SK-N-SH (cell line): ENCODE measurements around the gene WWOX. TPM values are rescaled to one million over a fixed set of nuclear protein-coding genes. Genes with fewer than 3 reads are reported as not detected.

Experiments
- CTCF ChIA-PET: fragments of 300-600, 350-600 bp; formaldehyde crosslinking; extraction: SDS; loops from one replicate; lab custom pipeline; 2021; lab: Yijun Ruan, JAX
- POLR2A ChIA-PET: fragments of 350-600 bp; sonication (Branson Sonifier 250); formaldehyde crosslinking; extraction: SDS; loops from one replicate; lab custom pipeline; 2020; ENCODE audit warnings: antibody characterized with exemption, inconsistent platforms; lab: Yijun Ruan, JAX
- DNase-seq: peaks from one replicate; pipeline ENCODE4 v3.0.0; 2012
- H2AFZ ChIP-seq: fragments of 200-600 bp; sonication (generic); 2 replicates; pipeline ENCODE4 v1.8.1; 2016; ENCODE audit warnings: antibody characterized with exemption, mild to moderate bottlenecking, low read depth
- H3F3A ChIP-seq: fragments of 200-600 bp; sonication (generic); replicated peaks from 2 replicates; pipeline ENCODE3; 2016; ENCODE audit warnings: antibody characterized with exemption, mild to moderate bottlenecking; ENCODE audit not compliant: insufficient read depth
- H3K27ac ChIP-seq, 2 experiments: fragments of 200-500 bp in 1 of 2; fragments of 200-600 bp in 1 of 2; sonication (Bioruptor generic) in 1 of 2; sonication (generic), shearing (Covaris generic) in 1 of 2; 2 replicates each; pipeline versions ENCODE4 v1.5.1 to v1.6.1; 2014 to 2016; ENCODE audit warnings: low read depth in 2 of 2, inconsistent platforms in 1 of 2, low read length in 1 of 2, mild to moderate bottlenecking in 1 of 2, mixed read lengths in 1 of 2
- H3K27me3 ChIP-seq: fragments of 200-600 bp; sonication (generic), shearing (Covaris generic); 2 replicates; pipeline ENCODE4 v1.6.1; 2016; ENCODE audit warnings: mixed run types; ENCODE audit not compliant: insufficient read depth
- H3K36me3 ChIP-seq, 2 experiments: fragments of 200-500 bp in 1 of 2; fragments of 200-600 bp in 1 of 2; sonication (Bioruptor generic) in 1 of 2; sonication (generic) in 1 of 2; replicated peaks in 1 of 2; 2 replicates each; pipeline versions ENCODE3 to v1.5.1; 2014 to 2016; ENCODE audit warnings: low read length in 1 of 2, mild to moderate bottlenecking in 1 of 2; ENCODE audit not compliant: insufficient read depth in 2 of 2, control insufficient read depth in 1 of 2
- H3K4me1 ChIP-seq, 2 experiments: fragments of 200-500 bp in 1 of 2; fragments of 200-600 bp in 1 of 2; sonication (Bioruptor generic) in 1 of 2; sonication (generic), shearing (Covaris generic) in 1 of 2; 2 replicates each; pipeline versions ENCODE4 v1.5.1 to v1.6.1; 2014 to 2016; ENCODE audit warnings: low read depth in 1 of 2, low read length in 1 of 2, mixed run types in 1 of 2; ENCODE audit not compliant: insufficient read depth in 2 of 2, control insufficient read depth in 1 of 2
- H3K4me2 ChIP-seq: fragments of 200-600 bp; sonication (generic), shearing (Covaris generic); 2 replicates; pipeline ENCODE4 v1.6.1; 2017; ENCODE audit warnings: mixed run types
- H3K4me3 ChIP-seq, 2 experiments: fragments of 200-500 bp in 1 of 2; fragments of 200-600 bp in 1 of 2; sonication (Bioruptor generic) in 1 of 2; sonication (generic), shearing (Covaris generic) in 1 of 2; 2 replicates each; pipeline versions ENCODE4 v1.5.1 to v1.8.1; 2014 to 2016; ENCODE audit warnings: low read depth in 2 of 2, inconsistent platforms in 1 of 2, low read length in 1 of 2, mild to moderate bottlenecking in 1 of 2, mixed read lengths in 1 of 2, moderate library complexity in 1 of 2
- H3K79me2 ChIP-seq: fragments of 200-600 bp; sonication (generic); 2 replicates; pipeline ENCODE4 v1.8.1; 2017; ENCODE audit warnings: mild to moderate bottlenecking; ENCODE audit not compliant: insufficient read depth
- H3K9ac ChIP-seq: fragments of 200-600 bp; sonication (generic); 2 replicates; pipeline ENCODE4 v1.6.1; 2017; ENCODE audit warnings: mixed run types
- H3K9me2 ChIP-seq: fragments of 200-600 bp; sonication (generic); 2 replicates; pipeline ENCODE4 v1.6.1; 2017; ENCODE audit warnings: mixed run types
- H3K9me3 ChIP-seq: fragments of 200-600 bp; sonication (generic); 2 replicates; pipeline ENCODE4 v1.6.1; 2017; ENCODE audit warnings: mixed run types, mild to moderate bottlenecking, moderate library complexity
- H4K20me1 ChIP-seq: fragments of 200-600 bp; sonication (generic); 2 replicates; pipeline ENCODE4 v1.6.1; 2017; ENCODE audit warnings: mild to moderate bottlenecking, mixed run types; ENCODE audit not compliant: insufficient read depth
- CHD2 ChIP-seq: fragments of 150-350 bp; IDR thresholded peaks from 2 replicates; pipeline ENCODE4 v1.6.1; 2018; ENCODE audit warnings: low read length; ENCODE audit not compliant: partially characterized antibody
- CTCF ChIP-seq: fragments of 200-600 bp; sonication (generic); IDR thresholded peaks from 2 replicates; pipeline ENCODE4 v1.6.1; 2017; ENCODE audit warnings: antibody characterized with exemption, mild to moderate bottlenecking, moderate library complexity
- ELF1 ChIP-seq: IDR thresholded peaks from 2 replicates; pipeline ENCODE4 v1.4.0; 2012
- GABPA ChIP-seq: IDR thresholded peaks from 2 replicates; pipeline ENCODE4 v1.4.0; 2012; ENCODE audit warnings: low read depth, mild to moderate bottlenecking
- GATA2 ChIP-seq: sonication (generic); formaldehyde crosslinking; IDR thresholded peaks from 2 replicates; pipeline ENCODE4 v1.5.0; 2020; ENCODE audit warnings: mild to moderate bottlenecking, missing genetic modification reagents
- JUND ChIP-seq: IDR thresholded peaks from 2 replicates; pipeline ENCODE4 v1.4.0; 2012
- MEF2A ChIP-seq: IDR thresholded peaks from 2 replicates; pipeline ENCODE4 v1.4.0; 2012; ENCODE audit warnings: low read depth, borderline replicate concordance
- MXI1 ChIP-seq: IDR thresholded peaks from 2 replicates; pipeline ENCODE4 v1.6.1; 2012; ENCODE audit warnings: mild to moderate bottlenecking, low read depth, low read length, improper control_type of control experiment
- NFIC ChIP-seq: IDR thresholded peaks from 2 replicates; pipeline ENCODE4 v1.4.0; 2012; ENCODE audit warnings: borderline replicate concordance
- PBX3 ChIP-seq: IDR thresholded peaks from 2 replicates; pipeline ENCODE4; 2012
- POLR2AphosphoS5 ChIP-seq: IDR thresholded peaks from 2 replicates; pipeline ENCODE4 v1.6.1; 2012; ENCODE audit warnings: low read depth, low read length
- RAD21 ChIP-seq: IDR thresholded peaks from 2 replicates; pipeline ENCODE4 v1.6.1; 2012; ENCODE audit warnings: mild to moderate bottlenecking, low read length
- RFX5 ChIP-seq: IDR thresholded peaks from 2 replicates; pipeline ENCODE4 v1.6.1; 2012; ENCODE audit warnings: mild to moderate bottlenecking, improper control_type of control experiment, low read length
- TCF12 ChIP-seq: IDR thresholded peaks from 2 replicates; pipeline ENCODE4 v1.4.0; 2012
- TEAD4 ChIP-seq: IDR thresholded peaks from 2 replicates; pipeline ENCODE4 v1.4.0; 2012; ENCODE audit warnings: mild to moderate bottlenecking, borderline replicate concordance; ENCODE audit not compliant: insufficient read depth
- USF1 ChIP-seq: IDR thresholded peaks from 2 replicates; pipeline ENCODE4 v1.4.0; 2012; ENCODE audit warnings: low read depth, borderline replicate concordance
- USF2 ChIP-seq: fragments of 150-350 bp; IDR thresholded peaks from 2 replicates; pipeline ENCODE4 v1.6.1; 2017; ENCODE audit warnings: antibody characterized with exemption, low read length, low read depth, borderline replicate concordance
- WGBS: methylation state at CpG from one replicate; pipeline ENCODE4 v1.1.6; 2017; ENCODE audit warnings: low lambda C conversion rate; 5-methylcytosine and 5-hydroxymethylcytosine counted together
- polyA plus RNA-seq, 3 experiments: library from polyadenylated mRNA; depleted of rRNA; stranded (reverse); fragments of >200 nt; gene quantifications; 2 replicates each; pipeline ENCODE4 v1.2.3, GENCODE V29; 2012
- TF ChIP-seq, protein P1 (sequence below): fragments of 150-350 bp; IDR thresholded peaks from 2 replicates; pipeline ENCODE4 v1.6.1; 2016; ENCODE audit warnings: mild to moderate bottlenecking, low read depth, low read length

WWOX gene
- polyA plus RNA-seq, 1 of the 3 experiments (the other 2 are of a cell fraction) = 10.8 TPM

DNA sequence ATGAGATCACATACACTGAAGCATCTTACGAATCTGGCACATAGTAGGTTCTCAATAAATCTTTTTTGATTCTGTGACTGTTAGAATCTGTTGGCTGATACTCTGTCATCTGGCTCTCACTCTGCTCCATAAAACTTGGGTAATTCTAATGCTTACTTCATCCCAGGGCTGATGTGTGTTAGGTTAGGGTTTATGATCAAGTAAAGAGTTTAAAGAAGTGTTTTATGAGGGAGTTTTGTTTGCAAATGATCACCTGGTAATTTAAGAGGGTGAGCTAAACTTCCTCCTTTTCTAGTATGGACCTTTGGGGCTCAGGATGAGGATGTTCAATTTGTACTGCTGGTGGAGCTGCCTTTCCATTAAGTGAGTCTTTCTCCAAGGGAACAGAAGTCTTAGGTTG, 364.1 kb downstream of the WWOX start:
- no peak overlapping the region for H3K4me2 ChIP-seq
- no peak overlapping the region for H2AFZ ChIP-seq
- H3K9ac ChIP-seq = no peak overlapping the region
- H3K27me3 ChIP-seq = no peaks in the 10 kb centered on the region
- no peaks in the 10 kb centered on the region for H3K9me3 ChIP-seq
- no peak for TF ChIP-seq RFX5
- TF ChIP-seq RAD21 = no peak
- no peaks in the 10 kb centered on the region for H3K79me2 ChIP-seq
- POLR2A ChIA-PET = no interaction called here
- H3K4me1 ChIP-seq = no peaks in the 10 kb centered on the region
- 24% methylated on average over 1 of the region's 1 CpG for WGBS
- H3K36me3 ChIP-seq = no peaks in the 10 kb centered on the region
- CTCF ChIA-PET = no interaction called here
- H3K4me3 ChIP-seq = no peak overlapping the region
- H3K9me2 ChIP-seq = no peaks in the 10 kb centered on the region
- no peaks in the 10 kb centered on the region for H3F3A ChIP-seq
- H3K27ac ChIP-seq = no peak overlapping the region
- no peaks in the 10 kb centered on the region for H4K20me1 ChIP-seq
- DNase-seq = no peak

GRCh38 chr16:78464833-78465232, 365.4 kb downstream of the WWOX start:
- no peak overlapping the region for H3K4me3 ChIP-seq
- no peak overlapping the region for H3K4me2 ChIP-seq
- H2AFZ ChIP-seq = no peak overlapping the region
- no peak overlapping the region for H3K9ac ChIP-seq
- no peaks in the 10 kb centered on the region for H4K20me1 ChIP-seq
- ChIA-PET CTCF (no interaction called here), POLR2A (no interaction called here)
- no peak for TF ChIP-seq USF2
- TF ChIP-seq ELF1 = no peak
- no peak for TF ChIP-seq CTCF
- TF ChIP-seq TCF12 = no peak
- no peak for TF ChIP-seq CHD2
- no peak for TF ChIP-seq USF1
- no peak for TF ChIP-seq JUND
- no peak for TF ChIP-seq GABPA
- no peak for TF ChIP-seq MEF2A
- no peak for TF ChIP-seq RFX5
- TF ChIP-seq, protein P1, sequence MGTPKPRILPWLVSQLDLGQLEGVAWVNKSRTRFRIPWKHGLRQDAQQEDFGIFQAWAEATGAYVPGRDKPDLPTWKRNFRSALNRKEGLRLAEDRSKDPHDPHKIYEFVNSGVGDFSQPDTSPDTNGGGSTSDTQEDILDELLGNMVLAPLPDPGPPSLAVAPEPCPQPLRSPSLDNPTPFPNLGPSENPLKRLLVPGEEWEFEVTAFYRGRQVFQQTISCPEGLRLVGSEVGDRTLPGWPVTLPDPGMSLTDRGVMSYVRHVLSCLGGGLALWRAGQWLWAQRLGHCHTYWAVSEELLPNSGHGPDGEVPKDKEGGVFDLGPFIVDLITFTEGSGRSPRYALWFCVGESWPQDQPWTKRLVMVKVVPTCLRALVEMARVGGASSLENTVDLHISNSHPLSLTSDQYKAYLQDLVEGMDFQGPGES = no peak
- no peak for TF ChIP-seq MXI1
- no peak for TF ChIP-seq NFIC
- no peak for TF ChIP-seq TEAD4
- TF ChIP-seq POLR2AphosphoS5 = no peak
- no peak for TF ChIP-seq GATA2
- TF ChIP-seq PBX3 = no peak
- no peaks in the 10 kb centered on the region for H3K27me3 ChIP-seq
- no peaks in the 10 kb centered on the region for H3F3A ChIP-seq
- no peaks in the 10 kb centered on the region for H3K36me3 ChIP-seq
- no peak for DNase-seq
- 36% methylated on average over 3 of the region's 3 CpGs for WGBS
- H3K4me1 ChIP-seq = no peaks in the 10 kb centered on the region
- no peaks in the 10 kb centered on the region for H3K79me2 ChIP-seq
- H3K9me3 ChIP-seq = no peaks in the 10 kb centered on the region
- H3K27ac ChIP-seq = no peak overlapping the region
- no peaks in the 10 kb centered on the region for H3K9me2 ChIP-seq
